Caco-2 (cell line): ENCODE data around the gene DEFB132. TPM values are rescaled to one million over a fixed set of nuclear protein-coding genes. Genes with fewer than 3 reads are reported as not detected.

ENCODE experiments used
- BruUV-seq: library from RNA; stranded (reverse); fragments of 400-500 nt; replicated peaks from 2 replicates; lab custom pipeline; 2021; lab: Mats Ljungman, UMichigan
- CTCF ChIA-PET: fragments of 300-600 bp; sonication (Branson Sonifier 250); formaldehyde crosslinking; loops from one replicate; lab custom pipeline; 2022; ENCODE audit warnings: antibody characterized with exemption; lab: Charles Lee
- POLR2A ChIA-PET: fragments of 300-600 bp; sonication (Branson Sonifier 250); formaldehyde crosslinking; loops from one replicate; lab custom pipeline; 2022; ENCODE audit warnings: antibody characterized with exemption; lab: Charles Lee
- DNase-seq, 2 experiments: peaks; one replicate each; pipeline versions ENCODE4 v3.0.0 to v3.0.0-alpha.2; 2020 to 2022
- H3K27me3 ChIP-seq: replicated peaks from 2 replicates; pipeline ENCODE4 v1.6.0; 2011; ENCODE audit warnings: low read length; ENCODE audit not compliant: control insufficient read depth, insufficient read depth
- H3K36me3 ChIP-seq: 2 replicates; pipeline ENCODE4 v1.5.1; 2011; ENCODE audit warnings: low read length; ENCODE audit not compliant: control insufficient read depth, insufficient read depth
- H3K4me1 ChIP-seq: fragments of 250-450 bp; sonication (Bioruptor Pico); 2 replicates; pipeline ENCODE4 v1.5.1; 2020; ENCODE audit warnings: mild to moderate bottlenecking
- H3K4me3 ChIP-seq: 2 replicates; pipeline ENCODE4 v1.5.1; 2011; ENCODE audit warnings: low read depth, mild to moderate bottlenecking, control low read depth, low read length
- H3K9me3 ChIP-seq: fragments of 250-450 bp; sonication (Bioruptor Pico); 2 replicates; pipeline ENCODE4 v1.5.1; 2020; ENCODE audit warnings: mild to moderate bottlenecking, moderate library complexity
- H3K27ac Mint-ChIP-seq: one replicate; pipeline ENCODE4 v1.8.0; 2022; ENCODE audit warnings: mixed read lengths; ENCODE audit not compliant: unreplicated experiment
- H3K27me3 Mint-ChIP-seq: one replicate; pipeline ENCODE4 v1.8.0; 2022; ENCODE audit warnings: mixed read lengths; ENCODE audit not compliant: insufficient read depth, unreplicated experiment
- H3K36me3 Mint-ChIP-seq: one replicate; pipeline ENCODE4 v1.8.0; 2022; ENCODE audit warnings: mild to moderate bottlenecking, mixed read lengths; ENCODE audit not compliant: insufficient read depth, unreplicated experiment
- H3K4me1 Mint-ChIP-seq: one replicate; pipeline ENCODE4 v1.8.0; 2022; ENCODE audit warnings: low read depth, mixed read lengths; ENCODE audit not compliant: unreplicated experiment
- H3K4me3 Mint-ChIP-seq: one replicate; pipeline ENCODE4 v1.8.0; 2022; ENCODE audit warnings: mild to moderate bottlenecking, moderate library complexity, mixed read lengths; ENCODE audit not compliant: unreplicated experiment
- H3K9me3 Mint-ChIP-seq: one replicate; pipeline ENCODE4 v1.8.0; 2022; ENCODE audit warnings: mixed read lengths; ENCODE audit not compliant: unreplicated experiment
- intact Hi-C: fragments of 100-400 bp; cut with micrococcal nuclease; formaldehyde crosslinking; loops from one replicate; pipeline ENCODE4 v1.10.0; 2022; ENCODE audit not compliant: unreplicated experiment
- total RNA-seq: library from RNA; stranded (reverse); gene quantifications from 2 replicates; pipeline ENCODE4 v1.2.3, GENCODE V29; 2022
- TF ChIP-seq, protein P1 (sequence below), 2 experiments: fragments of 200-600 bp in 1 of 2; IDR thresholded peaks; 1 replicate in 1 of 2; 2 replicates in 1 of 2; pipeline versions ENCODE4 v1.5.1 to v1.8.0; 2011 to 2022; ENCODE audit warnings: antibody characterized with exemption in 1 of 2, control low read depth in 1 of 2, inconsistent platforms in 1 of 2, low read depth in 1 of 2, low read length in 1 of 2, mild to moderate bottlenecking in 1 of 2, moderate library complexity in 1 of 2; ENCODE audit not compliant: insufficient read depth in 1 of 2, severe bottlenecking in 1 of 2, unreplicated experiment in 1 of 2

Gene DEFB132
- total RNA-seq, 1 experiment from 2014 or later = not detected

DNA sequence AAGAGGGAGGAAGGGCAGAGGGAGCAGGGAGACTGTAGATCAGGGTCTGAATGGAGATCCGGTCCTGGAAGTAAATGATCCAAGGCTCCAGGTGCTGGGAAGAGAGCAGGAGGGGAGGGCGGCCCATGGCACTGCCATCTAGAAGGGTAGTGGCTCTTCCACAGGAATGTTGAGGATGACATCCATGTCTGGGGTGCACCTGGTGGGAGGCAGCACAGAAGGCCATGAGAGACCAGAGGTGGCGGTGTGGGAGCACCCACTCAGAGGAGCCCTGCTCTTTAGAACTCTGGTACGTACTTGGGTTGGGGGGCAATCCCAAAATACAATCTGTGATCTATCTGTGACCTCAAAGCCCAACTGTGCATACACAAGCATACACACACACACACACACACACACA, 13.5 kb downstream of the DEFB132 start:
- H3K4me3 ChIP-seq = no peak overlapping the region
- peaks cover 4% of the 10 kb centered on the region; the same call in 1 of the 2 replicates for H3K4me1 ChIP-seq
- CTCF ChIA-PET = no interaction called here
- intact Hi-C loops = no loop called here
- H3K9me3 ChIP-seq = no peaks in the 10 kb centered on the region
- no peaks in the 10 kb centered on the region for H3K9me3 Mint-ChIP-seq
- BruUV-seq = no TSS peak
- H3K36me3 ChIP-seq = peaks cover 2% of the 10 kb centered on the region
- POLR2A ChIA-PET = no interaction called here
- no peaks in the 10 kb centered on the region for H3K27me3 ChIP-seq
- H3K4me1 Mint-ChIP-seq = no peaks in the 10 kb centered on the region
- H3K27me3 Mint-ChIP-seq = no peaks in the 10 kb centered on the region
- no peak overlapping the region for H3K27ac Mint-ChIP-seq
- TF ChIP-seq, protein P1, sequence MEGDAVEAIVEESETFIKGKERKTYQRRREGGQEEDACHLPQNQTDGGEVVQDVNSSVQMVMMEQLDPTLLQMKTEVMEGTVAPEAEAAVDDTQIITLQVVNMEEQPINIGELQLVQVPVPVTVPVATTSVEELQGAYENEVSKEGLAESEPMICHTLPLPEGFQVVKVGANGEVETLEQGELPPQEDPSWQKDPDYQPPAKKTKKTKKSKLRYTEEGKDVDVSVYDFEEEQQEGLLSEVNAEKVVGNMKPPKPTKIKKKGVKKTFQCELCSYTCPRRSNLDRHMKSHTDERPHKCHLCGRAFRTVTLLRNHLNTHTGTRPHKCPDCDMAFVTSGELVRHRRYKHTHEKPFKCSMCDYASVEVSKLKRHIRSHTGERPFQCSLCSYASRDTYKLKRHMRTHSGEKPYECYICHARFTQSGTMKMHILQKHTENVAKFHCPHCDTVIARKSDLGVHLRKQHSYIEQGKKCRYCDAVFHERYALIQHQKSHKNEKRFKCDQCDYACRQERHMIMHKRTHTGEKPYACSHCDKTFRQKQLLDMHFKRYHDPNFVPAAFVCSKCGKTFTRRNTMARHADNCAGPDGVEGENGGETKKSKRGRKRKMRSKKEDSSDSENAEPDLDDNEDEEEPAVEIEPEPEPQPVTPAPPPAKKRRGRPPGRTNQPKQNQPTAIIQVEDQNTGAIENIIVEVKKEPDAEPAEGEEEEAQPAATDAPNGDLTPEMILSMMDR (IDR thresholded peaks at IDR 0.05; ENCODE audit: insufficient read depth in 1 of 2, low read depth in 1 of 2, low read length in 1 of 2, severe bottlenecking in 1 of 2, unreplicated experiment in 1 of 2) = no peak
- peak in 1 of 2 experiments; percentile 15 for DNase-seq
- peaks cover 14% of the 10 kb centered on the region for H3K36me3 Mint-ChIP-seq
- H3K4me3 Mint-ChIP-seq = no peak overlapping the region

DNA sequence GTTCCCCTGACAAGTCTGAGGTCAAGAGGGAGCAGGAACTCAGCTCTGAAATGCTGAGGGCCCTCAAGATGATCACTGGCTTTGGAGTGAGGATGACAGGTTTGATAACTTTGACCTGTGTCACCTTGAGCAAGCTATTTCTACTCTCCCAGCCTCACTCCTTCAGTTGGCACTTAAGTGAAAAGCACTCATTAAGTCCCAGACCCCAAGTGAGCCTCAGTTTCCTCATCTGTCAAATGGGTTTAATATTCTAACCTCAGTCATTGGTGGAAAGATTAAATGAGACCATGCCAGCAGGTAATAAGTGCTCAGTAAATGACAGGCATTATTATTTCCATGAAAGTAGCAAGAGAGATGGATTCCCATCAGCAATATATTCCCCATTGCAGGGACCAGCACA, 14.0 kb downstream of the DEFB132 start:
- Mint-ChIP-seq H3K4me3 (no peak overlapping the region), H3K36me3 (peaks cover 14% of the 10 kb centered on the region), H3K9me3 (no peaks in the 10 kb centered on the region), H3K27ac (no peak overlapping the region), H3K4me1 (no peaks in the 10 kb centered on the region), H3K27me3 (no peaks in the 10 kb centered on the region)
- no TSS peak for BruUV-seq
- H3K27me3 ChIP-seq = no peaks in the 10 kb centered on the region
- DNase-seq = peak in 1 of 2 experiments; percentile 7
- TF ChIP-seq, protein P1 (IDR thresholded peaks at IDR 0.05; ENCODE audit: insufficient read depth in 1 of 2, low read depth in 1 of 2, low read length in 1 of 2, severe bottlenecking in 1 of 2, unreplicated experiment in 1 of 2) = no peak
- no peaks in the 10 kb centered on the region for H3K9me3 ChIP-seq
- no peak overlapping the region for H3K4me3 ChIP-seq
- CTCF ChIA-PET = no interaction called here
- H3K36me3 ChIP-seq = peaks cover 2% of the 10 kb centered on the region
- H3K4me1 ChIP-seq = no peaks in the 10 kb centered on the region
- POLR2A ChIA-PET = no interaction called here
- intact Hi-C loops = no loop called here

DNA sequence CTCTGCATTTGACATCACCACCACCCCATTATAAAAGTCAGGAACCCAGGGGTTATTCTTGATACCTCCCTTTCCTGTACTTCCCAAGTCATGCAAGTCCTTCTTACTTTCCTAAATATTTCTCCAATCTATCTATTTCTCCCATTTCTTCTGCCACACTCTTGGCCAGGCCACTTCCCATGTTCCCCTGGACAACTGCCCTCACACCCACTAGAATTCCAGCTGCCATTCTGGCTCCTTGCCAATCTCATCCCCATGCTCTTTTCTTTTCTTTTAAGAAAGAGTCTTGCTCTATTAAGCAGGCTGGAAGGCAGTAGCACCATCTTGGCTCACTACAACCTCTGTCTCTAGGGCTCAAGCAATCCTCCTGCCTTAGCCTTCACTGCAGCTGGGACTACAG, 15.2 kb downstream of the DEFB132 start:
- Histone ChIP-seq H3K27me3 (no peaks in the 10 kb centered on the region), H3K4me1 (no peaks in the 10 kb centered on the region), H3K36me3 (peaks cover 2% of the 10 kb centered on the region), H3K9me3 (no peaks in the 10 kb centered on the region), H3K4me3 (no peak overlapping the region)
- TF ChIP-seq, protein P1 (IDR thresholded peaks at IDR 0.05; ENCODE audit: insufficient read depth in 1 of 2, low read depth in 1 of 2, low read length in 1 of 2, severe bottlenecking in 1 of 2, unreplicated experiment in 1 of 2) = no peak
- Mint-ChIP-seq H3K27ac (no peak overlapping the region), H3K4me3 (no peak overlapping the region), H3K9me3 (no peaks in the 10 kb centered on the region), H3K4me1 (no peaks in the 10 kb centered on the region), H3K27me3 (no peaks in the 10 kb centered on the region), H3K36me3 (peaks cover 7% of the 10 kb centered on the region)
- DNase-seq = no peak
- intact Hi-C loops = no loop called here
- ChIA-PET POLR2A (no interaction called here), CTCF (no interaction called here)
- BruUV-seq = no TSS peak
